T-helper 1 cell treated with Interleukin-12 subunit alpha and Interleukin-12 subunit beta and Interleukin-4 antibody, amounts not matched to agents 30 μg/mL and 1 μg/mL, for 36 hours (primary cell): ENCODE data around the gene TSPOAP1.

Experiments used
- H3K27ac Mint-ChIP-seq: one replicate; pipeline ENCODE4 v1.8.0; 2021; ENCODE audit warnings: mild to moderate bottlenecking, mixed read lengths
- H3K27me3 Mint-ChIP-seq: one replicate; pipeline ENCODE4 v1.8.0; 2021; ENCODE audit warnings: low read depth, mixed read lengths
- H3K36me3 Mint-ChIP-seq: one replicate; pipeline ENCODE4 v1.8.0; 2021; ENCODE audit warnings: low read depth, mixed read lengths
- H3K4me1 Mint-ChIP-seq: one replicate; pipeline ENCODE4 v1.8.0; 2021; ENCODE audit warnings: low read depth, mixed read lengths
- H3K4me3 Mint-ChIP-seq: one replicate; pipeline ENCODE4 v1.8.0; 2021; ENCODE audit warnings: mild to moderate bottlenecking, moderate library complexity, mixed read lengths
- H3K9me3 Mint-ChIP-seq: one replicate; pipeline ENCODE4 v1.8.0; 2021; ENCODE audit warnings: mixed read lengths

Gene TSPOAP1

GRCh38 chr17:58253082-58253481 lies 75.5 kb downstream of the TSPOAP1 start:
- peaks cover 55% of the 10 kb centered on the region for H3K27me3 Mint-ChIP-seq
- H3K4me1 Mint-ChIP-seq, result peaks cover 4% of the 10 kb centered on the region
- H3K36me3 Mint-ChIP-seq, result no peaks in the 10 kb centered on the region
- H3K27ac Mint-ChIP-seq, result no peak overlapping the region
- H3K9me3 Mint-ChIP-seq, result no peaks in the 10 kb centered on the region
- no peak overlapping the region for H3K4me3 Mint-ChIP-seq

- Mint-ChIP-seq H3K27ac (no peak overlapping the region), H3K36me3 (no peaks in the 10 kb centered on the region), H3K27me3 (peaks cover 47% of the 10 kb centered on the region), H3K4me1 (peaks cover 10% of the 10 kb centered on the region), H3K9me3 (no peaks in the 10 kb centered on the region), H3K4me3 (no peak overlapping the region)
Measured at GRCh38 chr17:58252141-58252540, 76.5 kb downstream of the TSPOAP1 start.
